Activated naive CD4-positive, alpha-beta T cell (primary cell): Measurements from ENCODE around the gene KIF4A.
"Not testable (repeated sequence)": the region's sequence is repeated elsewhere in the genome, so short reads cannot be mapped to it uniquely, and the experiment has no call there.

Source experiments
- DNase-seq, 4 experiments: peaks; one replicate each; lab custom pipeline; 2025; lab: John Stamatoyannopoulos, UW

Gene KIF4A

DNA sequence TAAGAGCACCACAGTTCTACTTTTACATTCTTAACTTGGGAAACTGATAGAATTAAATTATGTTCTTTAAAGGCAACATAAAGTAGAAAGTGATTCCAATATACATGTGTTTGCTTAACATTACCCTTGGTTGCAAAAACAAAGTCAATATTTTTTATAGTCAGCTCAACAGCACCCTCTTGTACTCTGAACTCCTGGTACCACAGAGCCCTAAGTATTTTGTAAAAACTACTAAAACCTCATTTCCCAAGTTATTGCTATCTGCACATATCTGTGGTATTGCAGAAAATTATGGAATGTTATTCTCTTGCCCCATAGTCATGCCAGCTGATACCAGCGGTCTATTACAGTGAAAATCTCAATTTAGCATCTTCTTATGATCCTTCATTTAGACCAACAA lies 2.9 kb downstream of the KIF4A start:
- no peak for DNase-seq

DNA sequence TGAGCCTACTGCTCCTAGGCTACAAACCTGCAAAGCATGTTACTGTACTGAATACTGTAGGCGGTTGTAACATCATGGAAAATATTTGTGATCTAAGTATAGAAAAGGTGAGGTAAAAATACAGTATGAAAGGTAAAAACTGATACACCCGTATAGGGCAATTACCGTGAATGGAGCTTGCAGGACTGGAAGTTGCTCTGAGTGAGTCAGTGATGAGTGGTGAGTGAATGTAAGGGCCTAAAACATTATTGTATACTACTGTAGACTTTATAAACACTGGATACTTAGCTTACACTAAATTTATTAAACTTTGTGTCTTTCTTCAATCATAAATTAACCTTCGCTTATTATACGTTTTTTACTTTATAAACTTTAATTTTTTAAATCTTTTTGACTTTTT lies 3.7 kb downstream of the KIF4A start:
- DNase-seq: no peak

DNA sequence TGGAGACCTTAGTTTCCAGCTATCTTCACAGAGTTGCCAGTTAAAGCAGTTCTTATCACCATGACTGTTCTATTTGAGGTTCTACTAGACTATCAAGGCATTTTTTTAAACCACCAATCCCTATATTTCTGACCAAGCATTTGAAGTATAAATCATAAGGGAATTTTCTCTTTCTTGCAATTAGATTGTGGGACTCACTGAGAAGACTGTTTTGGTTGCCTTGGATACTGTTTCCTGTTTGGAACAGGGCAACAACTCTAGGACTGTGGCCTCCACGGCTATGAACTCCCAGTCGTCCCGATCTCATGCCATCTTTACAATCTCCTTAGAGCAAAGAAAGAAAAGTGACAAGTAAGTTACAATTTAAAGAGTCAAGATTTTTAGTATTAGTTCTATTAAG lies 11.8 kb downstream of the KIF4A start:
- DNase-seq: no peak

DNA sequence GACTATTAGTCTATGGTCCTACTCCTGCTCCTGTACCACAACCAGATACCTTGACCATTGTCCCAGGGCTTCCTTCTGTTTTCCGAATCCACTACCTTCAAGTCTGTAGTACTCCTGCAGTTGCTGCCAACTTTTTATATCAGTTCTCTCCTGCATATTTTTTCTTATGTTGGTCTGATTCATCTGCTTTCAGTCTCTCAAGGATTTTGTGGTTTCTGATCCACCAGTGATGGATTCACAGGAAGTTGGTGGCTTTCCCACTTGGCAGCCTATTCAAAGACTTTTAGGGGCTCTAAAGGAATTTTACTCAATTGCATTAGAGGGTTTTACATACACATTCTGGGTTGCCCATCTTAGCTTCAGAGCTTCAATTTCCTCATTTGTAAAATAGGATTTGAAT lies 23.6 kb downstream of the KIF4A start:
- DNase-seq: no peak

DNA sequence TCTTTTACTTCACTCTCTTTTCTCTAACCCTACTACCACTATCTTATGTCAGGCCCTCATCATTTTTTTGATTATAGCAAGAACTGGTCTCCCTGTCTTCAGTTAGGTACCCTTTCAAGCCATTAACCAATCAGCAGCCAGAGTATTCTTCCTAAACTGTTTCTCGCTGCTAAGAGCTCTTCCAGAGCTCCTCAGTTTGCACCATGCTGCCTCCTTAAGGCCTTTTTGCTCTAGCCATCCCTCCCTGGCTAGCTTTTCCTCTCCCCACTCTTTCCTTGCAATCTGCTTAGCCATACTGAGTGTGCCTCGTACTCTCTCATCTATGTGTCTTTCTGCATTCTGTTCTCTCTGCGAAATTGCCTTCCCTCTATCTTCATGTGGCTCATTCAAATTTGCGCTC lies 32.9 kb downstream of the KIF4A start:
- DNase-seq: no peak

DNA sequence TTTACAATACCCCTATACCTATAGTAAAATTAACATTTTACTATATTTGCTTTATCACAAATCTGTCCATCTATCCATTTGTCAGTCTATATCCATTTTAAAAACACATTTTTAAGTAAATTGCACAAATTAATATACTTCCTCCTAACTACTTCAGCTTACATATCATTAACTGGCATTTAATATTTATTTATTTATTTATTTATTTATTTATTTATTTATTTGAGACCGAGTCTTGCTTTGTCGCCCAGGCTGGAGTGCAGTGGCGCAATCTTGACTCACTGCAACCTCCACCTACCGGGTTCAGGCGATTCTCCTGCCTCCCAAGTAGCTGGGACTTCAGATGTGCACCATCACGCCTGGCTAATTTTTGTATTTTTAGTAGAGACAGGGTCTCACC lies 33.7 kb downstream of the KIF4A start:
- DNase-seq: not testable (repeated sequence)

DNA sequence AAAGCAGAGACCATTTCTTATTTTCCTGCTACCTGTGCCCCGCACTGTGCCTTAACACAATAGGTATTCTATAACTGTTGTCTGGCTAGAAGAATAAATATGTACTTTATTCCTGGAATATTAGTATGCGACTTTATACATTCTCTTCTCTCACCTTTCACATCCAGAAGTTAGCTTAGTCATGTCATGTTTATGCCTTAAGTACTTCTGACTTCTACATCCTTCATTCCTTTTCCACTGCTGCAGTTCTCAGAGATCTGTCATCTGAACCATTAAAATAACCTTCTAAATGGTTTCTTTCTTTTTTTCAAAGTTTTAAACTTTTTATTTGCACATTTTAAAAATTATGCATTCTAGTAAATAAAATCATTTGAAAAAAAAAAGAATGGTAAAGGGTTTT lies 34.4 kb downstream of the KIF4A start:
- no peak for DNase-seq

DNA sequence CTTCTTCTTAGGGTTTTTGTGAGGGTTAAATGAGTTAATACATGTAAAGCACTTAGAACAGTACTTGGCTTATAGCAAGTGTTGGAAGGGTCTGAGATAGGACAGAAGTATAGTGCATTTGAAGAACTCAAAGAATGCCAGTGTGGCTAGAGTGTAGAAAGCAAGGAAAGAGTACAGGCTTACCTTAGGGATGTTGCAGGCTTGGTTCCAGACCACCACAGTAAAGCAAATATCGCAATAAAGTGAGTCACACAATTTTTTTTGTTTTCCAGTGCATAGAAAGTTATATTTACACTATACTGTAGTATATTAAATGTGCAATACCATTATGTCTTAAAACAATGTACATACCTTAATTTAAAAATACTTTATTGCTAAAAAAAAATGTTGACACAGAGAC lies 41.3 kb downstream of the KIF4A start:
- no peak for DNase-seq

DNA sequence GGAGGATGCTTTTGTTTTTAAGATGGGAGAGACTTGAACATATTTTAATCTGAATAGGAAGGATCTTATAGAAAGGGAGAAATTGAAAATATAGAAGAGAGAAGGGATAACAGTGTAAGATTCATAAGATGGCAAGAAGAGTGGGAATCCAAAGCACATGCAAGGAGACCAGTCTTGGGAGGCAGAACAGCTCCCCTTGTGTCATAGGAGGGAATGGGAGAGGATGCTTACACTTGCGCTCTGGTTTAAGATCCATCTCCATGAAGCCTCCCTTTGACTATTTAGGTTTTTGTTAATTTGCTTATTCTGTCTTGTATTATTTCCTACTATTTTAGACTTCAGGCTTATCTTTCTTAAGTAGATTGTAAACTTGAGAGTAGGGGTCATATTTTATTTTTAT lies 42.7 kb downstream of the KIF4A start:
- no peak for DNase-seq

DNA sequence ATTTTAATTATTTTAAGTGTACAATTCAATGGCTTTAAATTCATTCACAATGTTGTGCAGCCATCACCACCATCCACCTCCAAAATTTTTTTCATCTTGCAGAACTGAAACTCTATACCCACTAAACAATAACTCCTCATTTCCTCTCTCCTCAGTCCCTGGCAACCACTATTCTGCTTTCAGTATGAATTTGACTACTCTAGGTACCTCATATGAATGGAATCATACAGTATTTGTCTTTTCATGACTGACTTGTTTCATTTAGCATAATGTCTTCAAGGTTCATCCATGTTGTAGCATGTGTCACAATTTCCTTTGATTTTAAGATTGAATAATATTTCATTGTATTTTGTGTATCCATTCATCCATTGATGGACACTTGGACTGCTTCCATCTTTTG lies 46.9 kb downstream of the KIF4A start:
- DNase-seq: no peak

DNA sequence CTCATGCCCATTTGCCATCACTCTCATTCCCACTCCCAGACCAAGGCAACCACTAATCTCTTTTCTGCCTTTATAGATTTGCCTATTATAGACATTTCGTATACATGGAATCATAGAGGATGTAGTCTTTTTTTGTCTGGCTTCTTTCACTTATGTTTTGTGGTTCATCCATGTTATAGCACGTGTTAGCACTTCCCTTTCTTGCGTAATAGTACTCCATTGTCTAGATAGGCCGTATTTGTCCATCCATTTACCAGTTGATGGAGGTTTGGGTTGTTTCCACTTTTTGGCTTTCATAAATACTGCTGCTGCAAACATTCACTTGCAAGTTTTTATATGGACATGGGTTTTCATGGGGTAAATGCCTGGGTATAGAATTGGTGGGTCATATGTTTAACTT lies 48.4 kb downstream of the KIF4A start:
- DNase-seq: no peak

DNA sequence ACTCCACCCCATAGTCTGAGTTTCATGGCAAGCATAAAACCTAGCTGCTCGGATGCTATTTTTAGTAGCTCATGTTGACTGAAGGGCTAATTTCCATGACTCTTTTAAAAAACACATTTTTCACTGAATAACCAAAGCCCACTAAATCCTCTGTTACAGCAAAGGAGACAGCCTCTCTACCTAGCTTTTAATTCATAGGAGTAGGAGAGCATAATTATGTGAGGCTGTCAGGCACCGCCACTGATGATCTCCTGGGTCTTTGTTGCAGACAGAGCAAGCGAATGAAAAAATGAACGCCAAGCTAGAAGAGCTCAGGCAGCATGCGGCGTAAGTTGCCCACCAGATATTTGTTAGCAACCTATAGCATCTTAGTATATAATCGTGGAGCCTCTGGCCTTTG lies 53.5 kb downstream of the KIF4A start:
- DNase-seq: no peak

DNA sequence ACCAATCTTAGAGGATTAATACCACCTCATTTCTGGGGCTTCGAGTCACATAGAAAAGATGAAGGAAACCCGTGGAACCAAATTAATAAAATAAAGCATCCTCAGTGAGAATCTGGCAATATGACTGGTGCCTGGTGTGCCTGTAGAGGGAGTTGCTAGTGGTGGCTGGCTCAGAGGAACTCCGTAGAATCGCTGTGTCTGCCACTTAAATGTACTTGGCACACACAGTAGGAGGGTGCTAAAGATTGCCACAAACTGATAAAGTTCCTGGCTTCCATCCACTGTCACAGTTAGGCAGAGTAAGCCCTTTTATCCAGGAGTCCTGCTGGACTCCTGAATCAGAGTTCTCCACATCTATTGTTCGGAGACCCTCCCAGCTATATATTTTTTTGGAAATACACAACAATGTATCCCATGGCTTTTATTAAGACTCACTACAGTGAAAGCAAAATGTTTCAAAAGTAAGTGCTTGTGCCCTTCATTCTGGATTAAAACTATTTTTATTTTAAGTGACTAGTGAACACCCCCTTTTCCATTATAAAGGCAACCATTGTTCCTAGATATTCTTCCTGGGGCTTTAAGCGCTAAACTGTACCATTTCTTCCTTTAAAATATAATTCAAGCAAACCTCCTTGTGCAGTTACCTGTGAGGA lies 56.6 kb downstream of the KIF4A start:
- no peak for DNase-seq

DNA sequence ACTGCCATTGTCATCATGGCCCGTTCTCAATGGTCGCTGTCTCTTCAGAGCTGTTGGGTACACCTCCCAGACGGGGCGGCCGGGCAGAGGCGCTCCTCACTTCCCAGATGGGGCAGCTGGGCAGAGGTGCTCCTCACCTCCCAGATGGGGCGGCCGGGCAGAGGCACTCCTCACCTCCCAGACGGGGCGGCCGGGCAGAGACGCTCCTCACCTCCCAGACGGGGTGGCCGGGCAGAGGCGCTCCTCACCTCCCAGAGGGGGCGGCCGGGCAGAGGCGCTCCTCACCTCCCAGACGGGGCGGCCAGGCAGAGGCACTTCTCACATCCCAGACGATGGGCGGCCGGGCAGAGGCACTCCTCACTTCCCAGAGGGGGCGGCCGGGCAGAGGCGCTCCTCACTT lies 58.9 kb downstream of the KIF4A start:
- DNase-seq: not testable (repeated sequence)

DNA sequence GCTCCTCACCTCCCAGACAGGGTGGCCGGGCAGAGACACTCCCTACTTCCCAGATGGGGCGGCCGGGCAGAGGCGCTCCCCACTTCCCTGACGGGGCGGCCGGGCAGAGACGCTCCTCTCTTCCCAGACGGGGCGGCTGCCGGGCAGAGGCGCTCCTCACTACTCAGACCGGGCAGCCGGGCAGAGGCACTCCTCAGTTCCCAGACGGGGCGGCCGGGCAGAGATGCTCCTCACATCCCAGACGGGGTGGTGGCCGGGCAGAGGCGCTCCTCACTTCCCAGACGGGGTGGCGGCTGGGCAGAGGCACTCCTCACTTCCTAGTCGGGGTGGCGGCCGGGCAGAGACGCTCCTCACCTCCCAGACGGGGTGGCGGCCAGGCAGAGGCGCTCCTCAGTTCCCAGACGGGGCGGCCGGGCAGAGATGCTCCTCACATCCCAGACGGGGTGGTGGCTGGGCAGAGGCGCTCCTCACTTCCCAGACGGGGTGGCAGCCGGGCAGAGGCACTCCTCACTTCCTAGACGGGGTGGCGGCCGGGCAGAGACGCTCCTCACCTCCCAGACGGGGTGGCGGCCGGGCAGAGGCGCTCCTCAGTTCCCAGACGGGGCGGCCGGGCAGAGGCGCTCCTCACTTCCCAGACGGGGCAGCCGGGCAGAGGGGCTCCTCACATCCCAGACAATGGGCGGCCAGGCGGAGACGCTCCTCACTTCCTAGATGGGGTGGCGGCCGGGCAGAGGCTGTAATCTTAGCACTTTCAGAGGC lies 59.6 kb downstream of the KIF4A start:
- not testable (repeated sequence) for DNase-seq

DNA sequence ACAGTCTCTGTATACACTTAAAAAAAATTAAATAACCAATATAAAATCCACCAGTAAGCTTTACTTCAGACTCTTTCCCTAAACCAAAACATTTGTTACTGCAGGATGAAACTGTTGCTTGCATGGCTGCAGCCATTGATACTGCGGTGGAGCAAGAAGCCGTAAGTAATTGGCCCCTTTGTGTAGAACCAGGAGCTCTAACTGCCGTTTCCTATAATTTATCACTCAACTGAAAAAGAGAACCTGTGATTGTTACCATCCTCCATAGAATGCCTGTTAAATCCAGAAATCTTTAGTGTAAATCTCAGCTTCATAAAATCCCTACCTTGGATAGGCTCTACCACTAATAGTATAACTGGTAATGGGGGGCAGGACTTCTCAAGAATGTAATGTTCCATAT lies 62.6 kb downstream of the KIF4A start:
- DNase-seq: no peak

DNA sequence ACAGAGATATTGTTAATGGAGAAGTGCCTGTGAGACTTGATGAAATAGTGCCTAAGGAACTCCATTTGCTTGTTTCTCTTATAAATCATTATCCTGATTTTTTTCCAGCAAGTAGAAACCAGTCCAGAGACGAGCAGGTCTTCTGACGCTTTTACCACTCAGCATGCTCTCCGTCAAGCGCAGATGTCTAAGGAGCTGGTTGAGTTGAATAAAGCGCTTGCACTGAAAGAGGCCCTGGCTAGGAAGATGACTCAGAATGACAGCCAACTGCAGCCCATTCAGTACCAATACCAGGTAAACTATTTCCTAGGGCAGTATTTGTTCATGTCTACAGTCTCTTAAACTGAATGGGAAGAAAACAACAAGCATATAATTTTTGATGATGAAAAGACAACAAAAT lies 63.6 kb downstream of the KIF4A start:
- DNase-seq: no peak

DNA sequence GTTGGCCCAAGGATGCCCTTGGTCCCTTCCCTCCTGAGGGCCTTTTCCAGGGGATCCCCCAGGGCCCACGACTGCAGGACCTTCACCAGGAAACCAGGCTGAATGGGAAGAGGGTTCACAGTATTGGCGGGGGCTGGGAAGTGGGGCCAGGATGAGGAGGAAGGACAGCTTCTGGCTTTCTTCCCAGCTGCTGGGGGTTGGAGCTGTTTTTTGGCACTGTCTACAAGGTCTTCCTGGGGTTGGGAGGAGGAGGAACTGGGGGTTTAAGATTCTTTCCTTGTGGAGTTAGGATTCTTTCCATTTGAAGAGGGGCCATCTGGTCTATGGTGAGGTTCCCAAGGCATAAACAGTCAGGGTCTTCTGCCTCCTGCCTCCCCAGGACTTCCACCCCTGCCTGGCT lies 64.8 kb downstream of the KIF4A start:
- no peak for DNase-seq

DNA sequence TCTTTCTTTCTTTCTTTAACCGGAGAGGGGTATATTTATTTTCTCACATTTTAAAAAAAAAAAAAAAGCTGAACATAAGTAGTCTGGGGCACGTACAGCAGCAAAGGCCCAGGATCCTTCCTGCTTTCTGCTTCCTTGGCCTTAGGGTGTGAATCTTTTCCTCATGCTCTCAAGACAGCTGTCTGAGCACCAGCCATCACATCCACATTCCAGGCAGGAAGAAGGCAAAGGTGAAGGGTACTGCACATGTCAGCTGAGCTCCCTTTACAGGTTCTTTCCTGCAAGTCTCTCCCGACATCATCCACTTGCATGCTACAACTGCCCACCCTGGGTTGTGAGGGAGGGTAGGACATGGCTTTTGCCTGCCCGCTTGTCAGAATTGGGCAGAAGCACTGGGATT lies 69.6 kb downstream of the KIF4A start:
- DNase-seq: no peak

DNA sequence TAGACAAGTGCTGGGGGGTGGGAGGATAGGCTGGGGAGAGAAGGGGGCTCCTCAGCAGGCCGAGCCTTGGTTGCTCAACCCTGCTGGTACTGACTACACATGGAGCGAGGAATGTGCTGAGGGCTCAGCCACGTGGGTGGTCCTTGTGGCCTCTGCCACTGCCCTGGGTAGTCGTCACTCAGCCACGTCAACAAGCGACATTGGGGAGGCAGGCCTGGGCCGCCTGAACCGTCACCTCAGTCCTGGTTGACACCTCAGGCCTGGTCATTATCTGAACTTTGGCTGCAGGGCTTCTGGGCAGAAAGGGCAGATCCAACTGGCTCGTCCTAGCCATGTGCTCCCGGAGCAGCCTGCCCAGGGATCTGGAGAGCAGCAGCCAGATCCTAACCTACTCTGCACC lies 70.5 kb downstream of the KIF4A start:
- DNase-seq: no peak

DNA sequence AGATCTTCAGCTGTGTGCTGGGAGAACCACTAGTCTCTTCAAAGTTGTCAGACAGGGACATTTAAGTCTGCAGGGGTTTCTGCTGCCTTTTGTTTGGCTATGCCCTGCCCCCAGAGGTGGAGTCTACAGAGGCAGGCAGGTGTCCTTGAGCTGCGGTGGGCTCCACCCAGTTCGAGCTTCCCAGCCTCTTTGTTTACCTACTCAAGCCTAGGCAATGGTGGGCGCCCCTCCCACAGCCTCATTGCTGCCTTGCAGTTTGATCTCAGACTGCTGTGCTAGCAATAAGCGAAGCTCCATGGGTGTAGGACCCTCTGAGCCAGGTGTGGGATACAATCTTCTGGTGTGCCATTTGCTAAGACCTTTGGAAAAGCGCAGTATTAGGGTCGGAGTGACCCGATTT lies 78.8 kb downstream of the KIF4A start:
- DNase-seq: not testable (repeated sequence)

DNA sequence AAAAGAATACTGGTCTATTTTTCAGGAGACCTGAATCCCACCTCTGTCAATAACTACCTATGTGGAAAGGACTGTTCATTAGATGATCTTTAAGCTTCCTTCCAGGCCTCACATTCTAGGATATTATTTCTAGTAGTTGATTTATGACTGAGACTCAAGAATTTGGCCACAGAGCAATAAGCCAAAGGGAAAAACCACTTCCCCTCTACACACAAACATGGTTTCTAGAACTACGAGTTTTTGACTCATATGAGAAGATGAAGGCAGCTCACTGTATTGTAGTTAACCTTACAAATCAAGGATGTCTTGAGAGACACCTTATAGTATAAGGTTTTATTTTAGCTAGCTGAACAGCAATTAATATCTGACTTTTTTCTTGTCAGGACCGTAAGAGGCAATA lies 96.3 kb downstream of the KIF4A start:
- no peak for DNase-seq

DNA sequence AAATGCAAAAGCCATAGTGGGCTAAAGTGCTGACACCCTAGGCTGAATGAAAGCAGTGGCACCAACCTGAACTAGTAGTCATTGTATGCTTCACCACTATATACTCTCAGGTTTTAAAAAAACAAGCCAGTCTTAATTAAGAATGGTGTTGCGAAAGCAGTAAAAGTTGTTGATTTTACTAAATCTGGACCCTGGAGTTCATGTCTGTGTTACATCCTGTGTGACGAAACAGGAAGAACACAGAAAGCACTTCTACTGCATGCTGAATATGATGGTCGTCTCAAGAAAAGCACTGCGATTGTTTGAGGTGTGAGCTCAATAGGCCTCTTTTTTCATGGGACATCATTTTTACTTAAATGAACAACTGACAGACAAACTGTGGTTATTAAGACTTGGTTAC lies 109.0 kb downstream of the KIF4A start:
- DNase-seq: no peak

DNA sequence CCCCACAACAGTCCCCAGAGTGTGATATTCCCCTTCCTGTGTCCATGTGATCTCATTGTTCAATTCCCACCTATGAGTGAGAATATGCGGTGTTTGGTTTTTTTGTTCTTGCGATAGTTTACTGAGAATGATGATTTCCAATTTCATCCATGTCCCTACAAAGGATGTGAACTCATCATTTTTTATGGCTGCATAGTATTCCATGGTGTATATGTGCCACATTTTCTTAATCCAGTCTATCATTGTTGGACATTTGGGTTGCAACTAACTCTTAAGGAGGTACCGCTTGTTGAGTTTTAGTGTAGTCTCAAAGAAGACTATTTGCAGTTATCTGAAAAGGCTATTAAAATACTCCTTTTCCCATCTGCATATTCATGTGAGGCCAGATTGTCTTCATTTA lies 110.3 kb downstream of the KIF4A start:
- not testable (repeated sequence) for DNase-seq
